ENCODE data around the gene CNTN4. TPM values are rescaled to one million over a fixed set of nuclear protein-coding genes. Genes with fewer than 3 reads are reported as not detected.

CNTN4 gene
- total RNA-seq, 2 experiments from 2014 or later: not detected

DNA sequence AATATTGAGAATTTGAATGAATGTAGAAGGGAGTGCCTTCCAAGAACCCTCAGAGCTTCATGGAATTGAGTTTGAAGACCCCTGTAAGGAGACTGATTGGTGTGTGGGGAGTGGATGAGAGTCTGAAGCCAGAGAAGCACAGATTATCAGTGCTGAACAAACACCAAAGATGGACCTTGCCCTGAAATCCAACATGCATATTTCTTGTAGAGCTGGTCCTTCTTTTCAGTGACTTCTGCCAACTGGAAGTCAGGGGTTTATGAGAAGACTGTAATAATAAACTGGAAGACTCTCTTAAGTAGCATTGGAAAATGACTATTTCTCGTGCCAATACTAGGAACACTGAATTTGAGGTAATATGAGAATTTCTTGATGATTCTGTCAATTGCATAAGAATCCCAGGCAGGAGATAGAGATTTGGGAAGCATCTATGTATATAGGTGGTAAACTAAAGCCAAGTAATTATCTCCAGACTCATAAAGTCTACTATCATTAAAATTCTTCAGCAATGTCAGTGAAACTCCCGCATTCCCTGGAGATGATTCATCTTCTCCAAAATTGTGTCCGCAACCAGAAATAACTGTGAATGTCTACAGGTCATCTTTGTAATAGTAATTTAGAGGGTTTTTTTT lies 797.8 kb downstream of the CNTN4 start:
- Mint-ChIP-seq H3K36me3 (ENCODE audit: low read depth) (no peaks in the 10 kb centered on the region), H3K27me3 (no peaks in the 10 kb centered on the region), H3K27ac (no peak overlapping the region), H3K4me1 (ENCODE audit: low read depth) (no peaks in the 10 kb centered on the region), H3K9me3 (no peaks in the 10 kb centered on the region), H3K4me3 (no peak overlapping the region)
- DNase-seq (no peak), ATAC-seq (no peak)
- TF ChIP-seq, protein P1, sequence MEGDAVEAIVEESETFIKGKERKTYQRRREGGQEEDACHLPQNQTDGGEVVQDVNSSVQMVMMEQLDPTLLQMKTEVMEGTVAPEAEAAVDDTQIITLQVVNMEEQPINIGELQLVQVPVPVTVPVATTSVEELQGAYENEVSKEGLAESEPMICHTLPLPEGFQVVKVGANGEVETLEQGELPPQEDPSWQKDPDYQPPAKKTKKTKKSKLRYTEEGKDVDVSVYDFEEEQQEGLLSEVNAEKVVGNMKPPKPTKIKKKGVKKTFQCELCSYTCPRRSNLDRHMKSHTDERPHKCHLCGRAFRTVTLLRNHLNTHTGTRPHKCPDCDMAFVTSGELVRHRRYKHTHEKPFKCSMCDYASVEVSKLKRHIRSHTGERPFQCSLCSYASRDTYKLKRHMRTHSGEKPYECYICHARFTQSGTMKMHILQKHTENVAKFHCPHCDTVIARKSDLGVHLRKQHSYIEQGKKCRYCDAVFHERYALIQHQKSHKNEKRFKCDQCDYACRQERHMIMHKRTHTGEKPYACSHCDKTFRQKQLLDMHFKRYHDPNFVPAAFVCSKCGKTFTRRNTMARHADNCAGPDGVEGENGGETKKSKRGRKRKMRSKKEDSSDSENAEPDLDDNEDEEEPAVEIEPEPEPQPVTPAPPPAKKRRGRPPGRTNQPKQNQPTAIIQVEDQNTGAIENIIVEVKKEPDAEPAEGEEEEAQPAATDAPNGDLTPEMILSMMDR (IDR thresholded peaks at IDR 0.05): no peak
- POLR2A ChIA-PET: no interaction called here
- CTCF ChIA-PET: no interaction called here
- intact Hi-C loops (cut with micrococcal nuclease): no loop called here

DNA sequence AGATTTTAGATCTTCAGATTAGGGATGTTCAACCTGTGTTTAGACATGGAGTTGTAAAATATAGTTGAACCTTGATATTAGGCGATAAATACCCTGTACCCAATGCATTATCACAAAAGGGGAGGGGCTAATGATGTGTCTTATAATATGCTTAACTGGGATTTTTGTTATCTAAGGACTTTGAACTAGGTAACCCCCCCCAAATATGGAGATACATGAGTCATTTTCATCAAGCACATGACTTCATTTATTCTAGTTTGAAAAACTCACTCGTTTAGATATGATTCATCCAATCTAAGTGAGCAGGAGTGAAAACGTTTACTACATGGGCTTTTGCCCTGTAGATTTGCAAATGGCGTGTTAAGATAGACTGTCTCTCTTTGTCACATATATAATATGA lies 799.2 kb downstream of the CNTN4 start:
- POLR2A ChIA-PET: no interaction called here
- intact Hi-C loops (cut with micrococcal nuclease): no loop called here
- CTCF ChIA-PET: no interaction called here
- Mint-ChIP-seq H3K4me1 (ENCODE audit: low read depth) (no peaks in the 10 kb centered on the region), H3K27ac (no peak overlapping the region), H3K4me3 (no peak overlapping the region), H3K36me3 (ENCODE audit: low read depth) (no peaks in the 10 kb centered on the region), H3K27me3 (no peaks in the 10 kb centered on the region), H3K9me3 (no peaks in the 10 kb centered on the region)
- DNase-seq: no peak
- TF ChIP-seq, protein P1 (IDR thresholded peaks at IDR 0.05): no peak
- ATAC-seq: no peak

DNA sequence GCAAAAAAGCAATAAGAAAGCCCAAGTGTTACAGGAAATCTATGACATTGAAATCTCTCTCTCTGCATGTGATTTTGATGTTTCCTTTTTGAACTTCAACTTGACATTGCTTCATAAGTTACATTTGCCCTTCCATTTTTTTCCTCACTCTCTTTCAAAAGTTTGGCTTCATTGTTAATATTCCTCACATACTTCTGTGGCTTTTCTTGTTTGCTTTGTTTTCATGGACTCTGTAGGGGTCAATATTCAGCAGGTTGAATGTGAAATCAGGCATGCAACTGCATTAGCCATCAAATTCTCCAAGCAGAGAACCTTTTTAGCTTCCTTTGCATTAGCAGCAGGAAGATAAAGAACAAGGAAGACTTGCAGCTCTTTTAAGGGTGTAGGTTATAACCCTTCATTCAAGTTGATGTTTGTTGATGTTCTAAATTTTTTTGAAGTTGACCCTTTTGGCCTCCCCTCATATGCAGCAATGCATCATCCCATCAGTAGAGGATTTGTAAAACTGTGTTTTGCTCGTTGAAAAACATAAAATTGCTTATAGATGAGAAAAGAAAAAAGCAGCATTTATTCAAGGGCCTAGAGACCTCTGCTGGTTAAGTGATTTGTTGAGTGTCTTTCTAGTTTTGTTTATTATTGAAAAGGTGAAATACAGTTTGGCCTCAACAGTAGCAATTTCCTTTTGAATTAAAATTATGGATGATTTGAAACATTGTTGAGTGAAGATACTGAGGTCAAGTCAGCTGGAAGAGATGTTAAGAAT lies 800.1 kb downstream of the CNTN4 start:
- Mint-ChIP-seq H3K36me3 (ENCODE audit: low read depth) (no peaks in the 10 kb centered on the region), H3K27me3 (no peaks in the 10 kb centered on the region), H3K9me3 (no peaks in the 10 kb centered on the region), H3K4me3 (no peak overlapping the region), H3K27ac (no peak overlapping the region), H3K4me1 (ENCODE audit: low read depth) (no peaks in the 10 kb centered on the region)
- ATAC-seq: no peak
- intact Hi-C loops (cut with micrococcal nuclease): no loop called here
- TF ChIP-seq, protein P1 (IDR thresholded peaks at IDR 0.05): no peak
- ChIA-PET POLR2A (no interaction called here), CTCF (no interaction called here)
- no peak for DNase-seq

DNA sequence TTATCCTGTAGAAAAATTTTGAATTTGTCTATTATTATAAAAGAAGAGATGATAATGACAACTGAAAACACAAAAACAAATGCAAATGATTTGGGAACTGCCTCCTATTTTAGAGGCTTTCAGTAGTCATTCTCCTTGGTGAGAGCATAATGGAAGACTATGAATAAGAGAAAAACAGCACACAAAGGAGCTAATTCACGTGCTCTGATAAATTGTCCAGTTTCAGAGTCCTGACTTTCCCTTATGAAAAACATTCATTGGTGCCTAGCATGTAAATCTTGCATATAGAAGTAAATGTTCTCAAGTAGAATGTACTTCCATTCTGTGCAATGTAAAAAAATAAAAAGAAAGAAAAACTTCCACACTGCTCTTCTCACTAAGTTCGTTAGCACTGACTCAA lies 805.4 kb downstream of the CNTN4 start:
- H3K36me3 Mint-ChIP-seq (ENCODE audit: low read depth): no peaks in the 10 kb centered on the region
- ChIA-PET POLR2A (no interaction called here), CTCF (no interaction called here)
- H3K9me3 Mint-ChIP-seq: no peaks in the 10 kb centered on the region
- DNase-seq: no peak
- no peak for ATAC-seq
- H3K27me3 Mint-ChIP-seq: no peaks in the 10 kb centered on the region
- TF ChIP-seq, protein P1 (IDR thresholded peaks at IDR 0.05): no peak
- H3K27ac Mint-ChIP-seq: no peak overlapping the region
- intact Hi-C loops (cut with micrococcal nuclease): no loop called here
- no peaks in the 10 kb centered on the region for H3K4me1 Mint-ChIP-seq (ENCODE audit: low read depth)
- H3K4me3 Mint-ChIP-seq: no peak overlapping the region

DNA sequence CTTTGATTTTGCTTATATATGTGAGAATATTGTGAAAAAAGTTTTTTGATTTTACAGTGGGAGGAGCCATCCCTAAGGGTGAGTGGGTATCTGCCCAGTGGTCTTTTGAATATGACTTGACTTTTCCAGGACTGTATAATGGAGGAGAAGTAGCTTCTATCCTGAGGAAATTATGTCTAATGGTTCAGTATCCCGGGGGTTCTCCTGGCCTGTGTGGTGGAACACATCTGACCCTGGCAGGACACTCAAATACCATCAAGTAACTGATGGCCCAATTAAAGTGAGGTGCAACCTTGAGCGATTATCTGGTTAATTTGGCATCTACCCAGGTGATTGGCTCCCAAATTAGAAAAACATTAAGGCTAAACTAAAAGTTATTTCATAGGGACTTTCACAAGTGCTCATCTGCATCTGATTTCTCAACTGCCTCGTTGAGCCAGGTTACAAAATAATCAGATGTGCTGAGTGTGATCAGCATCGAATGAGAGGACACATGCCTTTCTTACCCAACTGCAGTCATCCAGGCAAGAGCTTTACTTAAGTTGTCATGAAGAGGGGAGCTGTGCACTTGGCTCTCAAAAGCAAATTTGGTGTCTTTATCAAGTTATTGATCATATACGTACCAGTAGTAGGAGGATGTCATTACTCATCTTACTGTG lies 810.2 kb downstream of the CNTN4 start:
- no peak for DNase-seq
- Mint-ChIP-seq H3K27me3 (no peaks in the 10 kb centered on the region), H3K9me3 (no peaks in the 10 kb centered on the region)

More for the DNA sequence above, 810.2 kb downstream of the CNTN4 start:
- intact Hi-C loops (cut with micrococcal nuclease): no loop called here
- POLR2A ChIA-PET: no interaction called here
- H3K27ac Mint-ChIP-seq: no peak overlapping the region
- H3K4me1 Mint-ChIP-seq (ENCODE audit: low read depth): no peaks in the 10 kb centered on the region
- no peaks in the 10 kb centered on the region for H3K36me3 Mint-ChIP-seq (ENCODE audit: low read depth)
- TF ChIP-seq, protein P1 (IDR thresholded peaks at IDR 0.05): no peak
- ATAC-seq: no peak
- CTCF ChIA-PET: no interaction called here
- no peak overlapping the region for H3K4me3 Mint-ChIP-seq
